Peyer's patch (tissue), 4 donors: ENCODE results near the gene BHLHE40.

ENCODE experiments used
- POLR2A ChIP-seq, 2 donors: fragments of 450-650 bp; IDR thresholded peaks; one replicate each; pipeline ENCODE4 v1.5.1; 2017; ENCODE audit warnings: antibody characterized with exemption in 2 of 2, mild to moderate bottlenecking in 2 of 2, moderate library complexity in 2 of 2
- TF ChIP-seq, protein P1 (sequence below), 6 experiments: fragments of 450-650 bp in 4 of 6; fragments of 200-600 bp in 2 of 6; sonication (generic) in 1 of 6; IDR thresholded peaks; one replicate each; pipeline ENCODE4 v1.5.1; 2017 to 2019; ENCODE audit warnings: antibody characterized with exemption in 6 of 6, mild to moderate bottlenecking in 3 of 6, moderate library complexity in 1 of 6

DNA sequence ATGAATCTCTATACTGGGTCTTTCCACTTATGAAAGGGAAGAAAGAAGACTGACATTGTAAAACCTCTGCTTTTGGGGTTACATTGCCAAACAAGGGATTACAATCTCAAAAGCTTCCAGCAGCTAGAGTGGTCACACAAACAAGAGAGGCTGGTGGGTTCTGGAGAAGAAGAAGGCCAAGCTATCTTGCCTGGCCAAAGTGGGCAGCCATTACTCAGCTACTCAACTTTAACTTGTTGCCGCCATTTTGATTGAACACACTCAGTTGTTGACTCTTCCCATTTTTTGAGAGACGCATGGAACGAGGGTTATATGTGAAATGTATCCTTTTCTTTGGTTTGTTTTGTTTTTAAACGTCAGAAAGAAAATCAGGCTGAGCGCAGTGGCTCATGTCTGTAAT lies 50.9 kb downstream of the BHLHE40 start:
- TF ChIP-seq POLR2A (IDR thresholded peaks at IDR 0.05), result no peak
- TF ChIP-seq, protein P1, sequence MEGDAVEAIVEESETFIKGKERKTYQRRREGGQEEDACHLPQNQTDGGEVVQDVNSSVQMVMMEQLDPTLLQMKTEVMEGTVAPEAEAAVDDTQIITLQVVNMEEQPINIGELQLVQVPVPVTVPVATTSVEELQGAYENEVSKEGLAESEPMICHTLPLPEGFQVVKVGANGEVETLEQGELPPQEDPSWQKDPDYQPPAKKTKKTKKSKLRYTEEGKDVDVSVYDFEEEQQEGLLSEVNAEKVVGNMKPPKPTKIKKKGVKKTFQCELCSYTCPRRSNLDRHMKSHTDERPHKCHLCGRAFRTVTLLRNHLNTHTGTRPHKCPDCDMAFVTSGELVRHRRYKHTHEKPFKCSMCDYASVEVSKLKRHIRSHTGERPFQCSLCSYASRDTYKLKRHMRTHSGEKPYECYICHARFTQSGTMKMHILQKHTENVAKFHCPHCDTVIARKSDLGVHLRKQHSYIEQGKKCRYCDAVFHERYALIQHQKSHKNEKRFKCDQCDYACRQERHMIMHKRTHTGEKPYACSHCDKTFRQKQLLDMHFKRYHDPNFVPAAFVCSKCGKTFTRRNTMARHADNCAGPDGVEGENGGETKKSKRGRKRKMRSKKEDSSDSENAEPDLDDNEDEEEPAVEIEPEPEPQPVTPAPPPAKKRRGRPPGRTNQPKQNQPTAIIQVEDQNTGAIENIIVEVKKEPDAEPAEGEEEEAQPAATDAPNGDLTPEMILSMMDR (IDR thresholded peaks at IDR 0.05), result no peak
